ENCODE results near the gene CLDN34.

DNA sequence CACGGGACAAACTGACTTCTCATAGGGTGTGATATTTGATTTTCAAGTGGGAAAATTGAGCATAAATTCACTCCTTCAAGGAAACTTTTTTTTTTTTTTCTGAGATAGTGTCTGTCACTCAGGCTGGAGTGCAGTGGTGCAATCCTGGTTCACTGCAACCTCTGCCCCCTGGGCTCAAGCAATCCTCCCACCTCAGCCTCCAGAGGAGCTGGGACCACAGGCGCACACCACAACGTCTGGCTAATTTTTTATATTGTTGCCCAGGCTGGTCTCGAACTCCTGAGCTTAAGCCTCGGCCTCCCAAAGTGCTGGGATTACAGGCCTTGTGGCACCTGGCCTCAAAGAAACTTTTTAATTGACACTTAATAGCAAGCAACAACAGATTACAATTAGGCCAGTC lies 13.8 kb downstream of the CLDN34 start:
- TF ChIP-seq CTCF (IDR thresholded peaks at IDR 0.05) (no peak), POLR2A (IDR thresholded peaks at IDR 0.05) (no peak)

Data from esophagus squamous epithelium (tissue), 4 donors.